Tibial nerve (tissue), 4 donors: ENCODE measurements around the gene TAS2R46. TPM values are rescaled to one million over a fixed set of nuclear protein-coding genes. Genes with fewer than 3 reads are reported as not detected.

ENCODE experiments used
- DNase-seq, 2 donors: peaks; one replicate each; pipeline ENCODE4 v3.0.0-alpha.2; 2019; ENCODE audit warnings: low spot score in 2 of 2
- H3K27ac ChIP-seq, 4 donors: fragments of 200-600 bp; sonication (generic) in 3 of 4; one replicate each; pipeline ENCODE4 v1.5.1; 2017 to 2019; ENCODE audit warnings: mild to moderate bottlenecking in 1 of 4
- H3K27me3 ChIP-seq, 2 donors: fragments of 200-600 bp; sonication (generic) in 1 of 2; one replicate each; pipeline versions ENCODE4 v1.5.1 to v1.6.0; 2017 to 2019
- H3K36me3 ChIP-seq, 3 donors: fragments of 200-600 bp; sonication (generic); one replicate each; pipeline ENCODE4 v1.5.1; 2018 to 2019
- H3K4me1 ChIP-seq, 4 donors: fragments of 200-600 bp; sonication (generic) in 3 of 4; one replicate each; pipeline ENCODE4 v1.5.1; 2017 to 2019
- H3K4me3 ChIP-seq, 4 donors: fragments of 200-600 bp; sonication (generic) in 3 of 4; one replicate each; pipeline ENCODE4 v1.5.1; 2017 to 2019; ENCODE audit warnings: mild to moderate bottlenecking in 1 of 4, moderate library complexity in 1 of 4
- H3K9me3 ChIP-seq, 4 donors: fragments of 200-600 bp; sonication (generic) in 3 of 4; one replicate each; pipeline ENCODE4 v1.5.1; 2017 to 2019
- CTCF ChIP-seq, 5 experiments: fragments of 200-600 bp in 3 of 5; fragments of 450-650 bp in 2 of 5; sonication (generic) in 3 of 5; IDR thresholded peaks; one replicate each; pipeline ENCODE4 v1.5.1; 2016 to 2019; ENCODE audit warnings: antibody characterized with exemption in 5 of 5, mild to moderate bottlenecking in 3 of 5, moderate library complexity in 2 of 5
- EP300 ChIP-seq, 2 donors: sonication (generic); formaldehyde crosslinking; IDR thresholded peaks; one replicate each; pipeline ENCODE4 v1.6.1; 2017; ENCODE audit warnings: antibody characterized with exemption in 2 of 2, mild to moderate bottlenecking in 1 of 2
- POLR2A ChIP-seq, 2 donors: fragments of 450-650 bp; IDR thresholded peaks; one replicate each; pipeline ENCODE4 v1.6.1; 2017; ENCODE audit warnings: antibody characterized with exemption in 2 of 2, mild to moderate bottlenecking in 2 of 2, moderate library complexity in 2 of 2
- WGBS, 2 donors: methylation state at CpG; one replicate each; pipeline ENCODE4 v1.1.5; 2018; 5-methylcytosine and 5-hydroxymethylcytosine counted together
- total RNA-seq, 4 donors: library from RNA; depleted of rRNA; stranded (reverse); fragments of >200 nt; gene quantifications; one replicate each; pipeline ENCODE4 v1.1.0, GENCODE V29; 2016

Gene TAS2R46
- total RNA-seq, 4 donors from 2014 or later, result 1.5 to 12.6 (median 1.8) TPM

GRCh38 chr12:11075642-11076041 lies 13.5 kb upstream of the TAS2R46 start:
- H3K4me3 ChIP-seq, result no peak overlapping the region
- no peak overlapping the region for H3K27ac ChIP-seq
- TF ChIP-seq EP300 (IDR thresholded peaks at IDR 0.05) (no peak), POLR2A (IDR thresholded peaks at IDR 0.05) (no peak), CTCF (IDR thresholded peaks at IDR 0.05) (no peak)
- no peaks in the 10 kb centered on the region for H3K27me3 ChIP-seq
- H3K36me3 ChIP-seq, result no peaks in the 10 kb centered on the region
- no peak for DNase-seq
- 78 to 79% methylated on average over 3 of the region's 3 CpGs for WGBS, 2 donors
- peaks cover 0 to 19% (median 4%) of the 10 kb centered on the region in 4 donors for H3K4me1 ChIP-seq
- H3K9me3 ChIP-seq, result peaks cover 0 to 11% (median under 1%) of the 10 kb centered on the region in 4 donors

GRCh38 chr12:11071414-11071813 lies 9.3 kb upstream of the TAS2R46 start:
- no peaks in the 10 kb centered on the region for H3K36me3 ChIP-seq
- TF ChIP-seq EP300 (IDR thresholded peaks at IDR 0.05) (no peak), POLR2A (IDR thresholded peaks at IDR 0.05) (no peak), CTCF (IDR thresholded peaks at IDR 0.05) (no peak)
- H3K27ac ChIP-seq, result no peak overlapping the region
- no peak overlapping the region for H3K4me3 ChIP-seq
- 49 to 65% methylated on average over 4 of the region's 4 CpGs for WGBS, 2 donors
- no peaks in the 10 kb centered on the region for H3K27me3 ChIP-seq
- H3K9me3 ChIP-seq, result no peaks in the 10 kb centered on the region
- no peak for DNase-seq
- H3K4me1 ChIP-seq, result peaks cover 0 to 10% (median 4%) of the 10 kb centered on the region in 4 donors

- WGBS, 2 donors, result 31 to 46% methylated on average over 1 of the region's 1 CpG
- Histone ChIP-seq H3K9me3 (no peaks in the 10 kb centered on the region), H3K4me3 (no peak overlapping the region), H3K27ac (no peak overlapping the region), H3K27me3 (no peaks in the 10 kb centered on the region), H3K4me1 (peaks cover 0 to 10% (median 4%) of the 10 kb centered on the region in 4 donors), H3K36me3 (no peaks in the 10 kb centered on the region)
- DNase-seq, result no peak
- TF ChIP-seq EP300 (IDR thresholded peaks at IDR 0.05) (no peak), POLR2A (IDR thresholded peaks at IDR 0.05) (no peak), CTCF (IDR thresholded peaks at IDR 0.05) (no peak)
These were observed 8.9 kb upstream of the TAS2R46 start for GRCh38 chr12:11070999-11071398.

- 85 to 87% methylated on average over 5 of the region's 5 CpGs for WGBS, 2 donors
- no peaks in the 10 kb centered on the region for H3K36me3 ChIP-seq
These were observed 7.8 kb upstream of the TAS2R46 start for GRCh38 chr12:11069854-11070365.

More at GRCh38 chr12:11069854-11070365, 7.8 kb upstream of the TAS2R46 start:
- no peaks in the 10 kb centered on the region for H3K9me3 ChIP-seq
- H3K27ac ChIP-seq, result no peak overlapping the region
- no peak for TF ChIP-seq CTCF (IDR thresholded peaks at IDR 0.05)
- TF ChIP-seq EP300 (IDR thresholded peaks at IDR 0.05), result no peak
- TF ChIP-seq POLR2A (IDR thresholded peaks at IDR 0.05), result no peak
- no peak for DNase-seq
- no peaks in the 10 kb centered on the region for H3K27me3 ChIP-seq
- H3K4me3 ChIP-seq, result no peak overlapping the region
- peaks cover 0 to 10% (median 4%) of the 10 kb centered on the region in 4 donors for H3K4me1 ChIP-seq
